ENCODE results near the gene CDC37.

- TF ChIP-seq CTCF (IDR thresholded peaks at IDR 0.05 in 2 of 3, conservative IDR thresholded peaks at IDR 0.05 in 1 of 3; ENCODE audit: borderline replicate concordance in 1 of 3, insufficient read depth in 1 of 3, low read depth in 2 of 3, low read length in 2 of 3): no peak
- no peak for TF ChIP-seq SP1 (IDR thresholded peaks at IDR 0.05; ENCODE audit: low read depth)
- TF ChIP-seq POLR2A (IDR thresholded peaks at IDR 0.05; ENCODE audit: borderline replicate concordance, extremely low read depth, insufficient read depth, insufficient read length): no peak
- no peak for TF ChIP-seq REST (IDR thresholded peaks at IDR 0.05; ENCODE audit: low read depth)
- no peak for TF ChIP-seq RAD21 (IDR thresholded peaks at IDR 0.05; ENCODE audit: low read depth)
- TF ChIP-seq YY1 (IDR thresholded peaks at IDR 0.05; ENCODE audit: extremely low read depth, insufficient replicate concordance, low read depth, low read length): no peak
- TF ChIP-seq ATF3 (IDR thresholded peaks at IDR 0.05): no peak
Measured at GRCh38 chr19:10406191-10406590, 2.8 kb upstream of the CDC37 start.
